GM10266 (cell line): ENCODE data around the gene PRPF38A.

Source experiments
- DNase-seq: peaks from one replicate; pipeline ENCODE4 v3.0.0; 2012; ENCODE audit errors: extremely low spot score
- TF ChIP-seq, protein P1 (sequence below): IDR thresholded peaks from 2 replicates; pipeline ENCODE4 v1.5.1; 2012; ENCODE audit warnings: mild to moderate bottlenecking, low read depth; ENCODE audit not compliant: control insufficient read depth, insufficient read depth; ENCODE audit errors: missing control alignments

PRPF38A gene

DNA sequence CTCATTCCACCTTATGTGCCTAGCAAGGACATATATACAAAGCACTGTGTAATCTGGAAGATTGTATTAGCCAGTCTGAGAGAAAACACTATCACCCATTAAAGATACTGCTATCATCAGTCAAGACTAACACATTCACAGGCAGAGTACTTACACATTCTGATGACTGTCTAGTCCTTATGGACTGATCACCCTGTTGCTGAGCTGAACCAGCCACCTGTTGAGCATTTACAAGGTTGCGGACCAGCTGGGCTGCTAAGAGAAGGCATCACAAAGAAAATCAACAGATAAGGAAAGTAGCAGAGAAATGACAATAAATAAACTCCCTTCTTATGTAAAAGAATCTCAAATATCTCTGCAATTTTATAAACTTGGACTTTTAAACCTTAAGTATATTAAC, 30.8 kb downstream of the PRPF38A start:
- TF ChIP-seq, protein P1, sequence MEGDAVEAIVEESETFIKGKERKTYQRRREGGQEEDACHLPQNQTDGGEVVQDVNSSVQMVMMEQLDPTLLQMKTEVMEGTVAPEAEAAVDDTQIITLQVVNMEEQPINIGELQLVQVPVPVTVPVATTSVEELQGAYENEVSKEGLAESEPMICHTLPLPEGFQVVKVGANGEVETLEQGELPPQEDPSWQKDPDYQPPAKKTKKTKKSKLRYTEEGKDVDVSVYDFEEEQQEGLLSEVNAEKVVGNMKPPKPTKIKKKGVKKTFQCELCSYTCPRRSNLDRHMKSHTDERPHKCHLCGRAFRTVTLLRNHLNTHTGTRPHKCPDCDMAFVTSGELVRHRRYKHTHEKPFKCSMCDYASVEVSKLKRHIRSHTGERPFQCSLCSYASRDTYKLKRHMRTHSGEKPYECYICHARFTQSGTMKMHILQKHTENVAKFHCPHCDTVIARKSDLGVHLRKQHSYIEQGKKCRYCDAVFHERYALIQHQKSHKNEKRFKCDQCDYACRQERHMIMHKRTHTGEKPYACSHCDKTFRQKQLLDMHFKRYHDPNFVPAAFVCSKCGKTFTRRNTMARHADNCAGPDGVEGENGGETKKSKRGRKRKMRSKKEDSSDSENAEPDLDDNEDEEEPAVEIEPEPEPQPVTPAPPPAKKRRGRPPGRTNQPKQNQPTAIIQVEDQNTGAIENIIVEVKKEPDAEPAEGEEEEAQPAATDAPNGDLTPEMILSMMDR = no peak
- DNase-seq = no peak

DNA sequence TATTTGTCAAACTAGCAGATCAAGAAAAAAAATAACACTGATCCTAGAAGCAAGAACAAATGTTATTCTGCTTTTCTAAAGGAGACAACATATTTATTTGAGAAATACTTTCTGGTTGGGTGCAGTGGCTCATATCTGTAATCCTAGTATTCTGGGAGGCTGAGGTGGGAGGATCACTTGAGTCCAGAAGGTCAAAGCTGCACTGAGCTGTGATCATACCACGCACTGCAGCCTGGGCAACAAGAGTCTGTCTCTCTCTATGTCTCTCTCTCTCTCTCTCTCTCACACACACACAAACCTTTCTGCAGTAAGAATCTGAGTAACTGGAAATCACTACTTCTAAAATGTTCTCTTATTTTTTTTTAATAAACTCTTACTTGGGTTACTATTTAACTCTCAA, 31.2 kb downstream of the PRPF38A start:
- DNase-seq = no peak
- TF ChIP-seq, protein P1 = no peak

DNA sequence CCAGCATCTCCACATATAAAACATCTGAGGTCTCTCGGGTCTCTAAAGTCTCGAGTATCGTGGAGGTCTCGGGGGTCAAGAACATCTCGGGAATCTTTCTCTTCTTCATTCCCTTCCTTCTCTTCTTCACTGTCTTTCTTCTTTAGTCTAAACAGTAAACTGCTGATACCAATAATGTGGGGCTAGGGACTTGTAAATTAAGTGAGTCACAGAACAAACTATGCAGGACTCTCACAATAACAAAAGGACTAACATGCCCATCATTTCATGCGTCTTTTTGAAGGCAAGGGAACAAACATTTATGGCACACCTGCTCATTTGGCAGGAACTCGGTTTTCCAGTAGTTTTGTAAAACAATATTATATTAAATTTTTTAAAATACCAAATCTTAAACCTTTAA, 32.4 kb downstream of the PRPF38A start:
- TF ChIP-seq, protein P1 = no peak
- DNase-seq = no peak

- TF ChIP-seq, protein P1 = no peak
- DNase-seq = no peak
Measured at GRCh38 chr1:52439976-52440375, 35.6 kb downstream of the PRPF38A start.

GRCh38 chr1:52444463-52444862, 40.1 kb downstream of the PRPF38A start:
- TF ChIP-seq, protein P1 = no peak
- DNase-seq = no peak

DNA sequence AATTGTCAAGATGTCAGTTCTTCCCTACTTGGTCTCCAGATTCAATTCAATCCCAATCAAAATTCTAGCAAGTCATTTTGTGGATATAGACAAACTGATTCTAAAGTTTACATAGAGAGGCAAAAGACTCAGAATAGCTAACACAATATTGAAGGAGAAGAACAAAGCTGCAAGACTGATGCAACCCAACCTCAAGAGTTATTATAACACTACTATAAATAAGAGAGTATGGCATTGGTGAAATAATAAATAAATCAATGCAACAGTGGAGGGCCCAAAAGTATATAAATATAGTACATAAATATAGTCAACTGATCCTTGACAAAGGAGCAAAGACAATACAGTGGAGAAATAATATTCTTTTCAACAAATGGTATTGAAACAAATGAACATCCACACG, 49.7 kb downstream of the PRPF38A start:
- DNase-seq = no peak

DNA sequence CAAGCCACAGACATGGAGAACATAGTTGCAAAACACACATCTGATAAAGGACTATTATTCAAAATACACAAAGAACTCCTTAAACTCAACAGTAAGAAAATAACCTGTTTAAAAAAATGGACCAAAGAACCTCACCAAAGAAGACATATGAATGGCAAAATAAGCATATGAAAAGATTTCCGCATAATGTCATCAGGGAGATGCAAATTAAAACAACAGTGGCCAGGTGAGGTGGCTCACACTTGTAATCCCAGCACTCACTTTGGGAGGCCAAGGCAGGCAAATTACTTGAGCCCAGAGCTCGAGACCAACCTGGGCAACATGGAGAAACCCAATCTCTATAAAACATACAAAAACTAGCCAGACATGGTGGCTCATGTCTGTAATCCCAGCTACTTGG, 50.4 kb downstream of the PRPF38A start:
- TF ChIP-seq, protein P1 = no peak
- DNase-seq = no peak

More for the DNA sequence above, 49.7 kb downstream of the PRPF38A start:
- TF ChIP-seq, protein P1 = no peak

DNA sequence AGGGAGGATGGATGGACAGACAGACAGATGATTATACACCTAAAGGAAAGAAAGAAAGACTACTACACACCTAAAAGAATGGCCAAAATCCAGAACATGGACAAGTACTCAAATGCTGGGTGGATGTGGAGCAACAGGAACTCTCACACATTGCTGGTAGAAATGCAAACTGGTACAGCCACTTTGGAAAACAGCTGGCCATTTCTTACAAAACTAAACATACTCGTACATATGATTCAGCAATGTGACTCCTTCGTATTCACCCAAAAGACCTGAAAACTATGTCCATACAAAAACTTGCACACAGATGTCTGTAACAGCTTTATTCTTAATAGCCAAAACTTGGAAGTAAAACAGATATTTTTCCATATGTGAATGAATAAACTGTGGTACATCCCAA, 51.3 kb downstream of the PRPF38A start:
- TF ChIP-seq, protein P1 = no peak
- DNase-seq = no peak
